ENCODE measurements around the gene ARL9.

GRCh38 chr4:56552273-56552672 is 46.7 kb downstream of the ARL9 start:
- TF ChIP-seq CTCF (IDR thresholded peaks at IDR 0.05; ENCODE audit: low read length) (no peak), EZH2phosphoT487 (IDR thresholded peaks at IDR 0.05; ENCODE audit: low read length) (no peak)
